Fibroblast of mammary gland (primary cell): Measurements from ENCODE around the gene TBC1D5.
"Not testable (repeated sequence)": the region's sequence is repeated elsewhere in the genome, so short reads cannot be mapped to it uniquely, and the experiment has no call there.

Source experiments
- DNase-seq: peaks from one replicate; pipeline ENCODE4 v3.0.0-alpha.2; 2010; ENCODE audit warnings: low read depth
- H3K4me3 ChIP-seq: 2 replicates; pipeline ENCODE4 v1.5.1; 2011; ENCODE audit warnings: low read depth, mild to moderate bottlenecking, low read length, moderate library complexity; ENCODE audit not compliant: control insufficient read depth
- TF ChIP-seq, protein P1 (sequence below): conservative IDR thresholded peaks from 2 replicates; pipeline ENCODE4 v1.5.1; 2011; ENCODE audit warnings: low read depth, low read length, inconsistent platforms; ENCODE audit not compliant: control insufficient read depth, insufficient read depth

Gene TBC1D5

GRCh38 chr3:17494117-17494809 is 248.2 kb downstream of the TBC1D5 start:
- TF ChIP-seq, protein P1, sequence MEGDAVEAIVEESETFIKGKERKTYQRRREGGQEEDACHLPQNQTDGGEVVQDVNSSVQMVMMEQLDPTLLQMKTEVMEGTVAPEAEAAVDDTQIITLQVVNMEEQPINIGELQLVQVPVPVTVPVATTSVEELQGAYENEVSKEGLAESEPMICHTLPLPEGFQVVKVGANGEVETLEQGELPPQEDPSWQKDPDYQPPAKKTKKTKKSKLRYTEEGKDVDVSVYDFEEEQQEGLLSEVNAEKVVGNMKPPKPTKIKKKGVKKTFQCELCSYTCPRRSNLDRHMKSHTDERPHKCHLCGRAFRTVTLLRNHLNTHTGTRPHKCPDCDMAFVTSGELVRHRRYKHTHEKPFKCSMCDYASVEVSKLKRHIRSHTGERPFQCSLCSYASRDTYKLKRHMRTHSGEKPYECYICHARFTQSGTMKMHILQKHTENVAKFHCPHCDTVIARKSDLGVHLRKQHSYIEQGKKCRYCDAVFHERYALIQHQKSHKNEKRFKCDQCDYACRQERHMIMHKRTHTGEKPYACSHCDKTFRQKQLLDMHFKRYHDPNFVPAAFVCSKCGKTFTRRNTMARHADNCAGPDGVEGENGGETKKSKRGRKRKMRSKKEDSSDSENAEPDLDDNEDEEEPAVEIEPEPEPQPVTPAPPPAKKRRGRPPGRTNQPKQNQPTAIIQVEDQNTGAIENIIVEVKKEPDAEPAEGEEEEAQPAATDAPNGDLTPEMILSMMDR = no peak
- DNase-seq = no peak
- H3K4me3 ChIP-seq = no peak overlapping the region

GRCh38 chr3:17491601-17492000 is 250.8 kb downstream of the TBC1D5 start:
- TF ChIP-seq, protein P1 = no peak
- DNase-seq = peak; percentile 79

GRCh38 chr3:17491190-17491589 is 251.2 kb downstream of the TBC1D5 start:
- DNase-seq, H3K4me3 ChIP-seq: not testable (repeated sequence)

More at GRCh38 chr3:17491601-17492000, 250.8 kb downstream of the TBC1D5 start:
- H3K4me3 ChIP-seq = no peak overlapping the region

DNA sequence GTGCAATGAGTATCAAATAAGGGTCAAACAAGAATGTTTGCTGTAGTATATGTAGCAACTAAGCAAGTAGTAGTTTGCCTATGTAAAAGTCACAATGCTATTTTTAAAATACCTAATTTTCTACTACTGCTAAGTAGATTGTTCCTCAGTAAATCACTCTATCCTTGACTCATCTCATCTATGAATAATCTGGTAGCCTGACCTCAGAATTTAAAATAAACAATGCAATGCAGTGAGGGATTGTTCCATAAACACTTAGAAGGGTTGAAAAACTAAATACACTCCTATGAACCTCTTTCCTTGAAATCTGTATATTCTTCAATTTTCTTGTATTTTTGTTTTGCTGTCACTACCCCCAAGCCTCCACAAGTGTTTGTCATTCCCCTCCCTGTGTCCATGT is 253.3 kb downstream of the TBC1D5 start:
- TF ChIP-seq, protein P1 = no peak
- DNase-seq = peak; percentile 68

DNA sequence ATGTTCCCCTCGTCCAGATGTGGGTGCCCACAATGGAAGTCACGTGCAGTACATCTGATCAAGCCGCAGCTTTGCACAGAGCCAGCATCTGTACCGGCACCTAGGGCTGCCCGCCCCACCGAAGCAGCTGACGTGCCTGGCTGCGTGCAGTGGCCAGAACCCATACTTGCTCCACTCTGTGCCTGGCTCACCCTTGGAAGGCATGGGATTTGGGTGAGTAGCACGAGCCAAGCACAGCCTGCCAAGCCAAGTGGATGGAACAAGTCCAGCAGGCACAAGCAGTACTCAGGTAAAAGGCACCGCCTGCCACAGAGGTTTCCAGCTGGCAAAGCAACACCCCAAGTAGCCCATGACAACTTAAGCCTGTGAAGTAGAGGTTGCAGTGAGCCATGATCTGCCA is 261.3 kb downstream of the TBC1D5 start:
- H3K4me3 ChIP-seq = no peak overlapping the region
- no peak for DNase-seq
- TF ChIP-seq, protein P1 = no peak

More for the DNA sequence above, 253.3 kb downstream of the TBC1D5 start:
- H3K4me3 ChIP-seq = no peak overlapping the region

- DNase-seq = no peak
- TF ChIP-seq, protein P1 = no peak
- H3K4me3 ChIP-seq = no peak overlapping the region
These were observed 262.6 kb downstream of the TBC1D5 start for GRCh38 chr3:17479681-17480405.

DNA sequence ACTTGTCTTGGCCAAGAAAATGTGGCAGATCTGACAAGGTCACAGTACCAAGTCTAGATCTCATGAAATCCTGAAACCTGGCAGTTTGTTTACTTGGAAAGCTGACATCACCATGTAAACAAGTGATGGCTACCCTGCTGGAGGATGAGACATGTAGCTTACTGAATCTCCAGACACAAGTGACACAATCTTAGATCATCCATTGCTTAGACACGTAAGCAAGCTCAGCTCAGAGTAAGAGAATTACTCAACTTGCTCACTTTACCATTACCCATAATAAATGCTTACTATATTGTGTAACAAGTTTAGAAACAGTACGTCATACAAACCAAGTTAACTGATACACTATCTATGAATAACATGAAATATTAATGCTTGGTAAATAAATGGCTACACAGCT is 263.8 kb downstream of the TBC1D5 start:
- H3K4me3 ChIP-seq = no peak overlapping the region
- TF ChIP-seq, protein P1 = no peak
- DNase-seq = peak; percentile 93
